Right lobe of liver (tissue), 6 donors: ENCODE measurements around the gene SFT2D3. TPM values are rescaled to one million over a fixed set of nuclear protein-coding genes. Genes with fewer than 3 reads are reported as not detected.

Source experiments
- ATAC-seq, 4 donors: fragments of 200-7000 bp; cut with Tn5 transposase; one replicate each; pipeline ENCODE4 v1.9.1; 2020; ENCODE audit warnings: mild to moderate bottlenecking in 4 of 4, moderate library complexity in 4 of 4
- DNase-seq, 3 donors: peaks; one replicate each; pipeline ENCODE4 v3.0.0-alpha.2; 2020
- H3K27ac ChIP-seq, 3 donors: fragments of 200-600 bp; one replicate each; pipeline ENCODE4 v1.8.0; 2022
- H3K27me3 ChIP-seq, 2 donors: fragments of 200-600 bp; one replicate each; pipeline ENCODE4 v1.8.0; 2022
- H3K36me3 ChIP-seq, 4 donors: fragments of 200-600 bp; sonication (generic) in 1 of 4; one replicate each; pipeline versions ENCODE4 v1.5.1 to v1.8.0; 2017 to 2022; ENCODE audit warnings: control low read depth in 1 of 4
- H3K4me1 ChIP-seq, 4 donors: fragments of 200-600 bp; sonication (generic) in 1 of 4; one replicate each; pipeline versions ENCODE4 v1.5.1 to v1.8.0; 2017 to 2022; ENCODE audit warnings: control low read depth in 1 of 4
- H3K4me3 ChIP-seq, 3 donors: fragments of 200-600 bp; one replicate each; pipeline ENCODE4 v1.8.0; 2022
- H3K9me3 ChIP-seq, 4 donors: fragments of 200-600 bp; sonication (generic) in 1 of 4; one replicate each; pipeline versions ENCODE4 v1.5.1 to v1.8.0; 2017 to 2022; ENCODE audit warnings: control low read depth in 1 of 4
- CTCF ChIP-seq, 4 donors: fragments of 200-600 bp in 3 of 4; fragments of 450-650 bp in 1 of 4; IDR thresholded peaks; one replicate each; pipeline versions ENCODE4 v1.5.1 to v1.8.0; 2016 to 2022; ENCODE audit warnings: antibody characterized with exemption in 4 of 4, mild to moderate bottlenecking in 2 of 4
- POLR2A ChIP-seq: fragments of 450-650 bp; IDR thresholded peaks from one replicate; pipeline ENCODE4 v1.6.1; 2017; ENCODE audit warnings: antibody characterized with exemption, mild to moderate bottlenecking
- WGBS: methylation state at CpG from one replicate; pipeline ENCODE4 v1.1.6; 2018; ENCODE audit warnings: low coverage, low lambda C conversion rate; ENCODE audit not compliant: insufficient coverage; ENCODE audit errors: missing lambda C conversion rate; 5-methylcytosine and 5-hydroxymethylcytosine counted together
- intact Hi-C, 2 donors: fragments of 100-400 bp; cut with DNase I; formaldehyde crosslinking; loops; one replicate each; pipeline versions ENCODE4 v1.11.2 to v1.14.1; 2022
- total RNA-seq, 6 experiments: library from RNA; depleted of rRNA in 2 of 6; stranded (reverse); fragments of >200 nt in 2 of 6; fragmentation: NEBNext Ultra II Directional in 3 of 6; extraction: Animal tissue kit (Norgen Biotek cat#: 25700) in 3 of 6; gene quantifications; one replicate each; pipeline versions ENCODE4 v1.1.0 to v1.2.4, GENCODE V29; 2016 to 2023
- donor health status: DM: no; HTN: yes; CAD: no.
- donor health status: DM: no; HTN: no; CAD: no.
- donor health status: DM: no; HTN: no; CAD: no.
- donor health status: DM: no; HTN: yes; CAD: no.
- donor health status: DM: no; HTN: yes; CAD: no.

The SFT2D3 gene
- total RNA-seq, 6 experiments from 2014 or later, result 1.6 to 4.7 (median 3.4) TPM

DNA sequence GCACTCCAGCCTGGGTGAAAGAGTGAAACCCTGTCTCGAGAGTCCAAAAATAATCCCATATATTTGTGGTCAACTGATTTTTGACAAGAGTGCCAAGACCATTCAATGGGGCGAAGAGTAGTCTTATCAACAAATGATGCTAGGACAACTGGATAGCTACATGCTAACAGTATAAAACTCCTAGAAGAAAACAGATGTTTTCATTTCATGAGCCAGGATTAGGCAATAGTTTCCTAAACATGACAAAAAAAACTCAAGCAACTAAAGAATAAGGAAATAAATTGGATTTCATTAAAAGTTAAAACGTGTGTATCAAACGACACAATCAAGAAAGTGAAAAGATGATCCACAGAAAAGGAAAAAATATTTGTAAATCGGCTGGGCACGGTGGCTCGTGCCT, 32.2 kb upstream of the SFT2D3 start:
- H3K4me1 ChIP-seq, result peaks cover 0 to 21% (median 9%) of the 10 kb centered on the region in 4 donors
- no peak for ATAC-seq
- TF ChIP-seq CTCF (IDR thresholded peaks at IDR 0.05), result no peak
- TF ChIP-seq POLR2A, result no peak
- H3K4me3 ChIP-seq, result no peak overlapping the region
- no peaks in the 10 kb centered on the region for H3K27me3 ChIP-seq
- intact Hi-C loops, result no loop called here
- no peak for DNase-seq
- no peaks in the 10 kb centered on the region for H3K36me3 ChIP-seq
- 58% methylated on average over 5 of the region's 7 CpGs for whole genome bisulfite sequencing
- no peak overlapping the region for H3K27ac ChIP-seq
- no peaks in the 10 kb centered on the region for H3K9me3 ChIP-seq

GRCh38 chr2:127670055-127670956, 31.0 kb upstream of the SFT2D3 start:
- no peaks in the 10 kb centered on the region for H3K36me3 ChIP-seq
- peaks cover 0 to 17% (median 8%) of the 10 kb centered on the region in 4 donors for H3K4me1 ChIP-seq
- H3K27me3 ChIP-seq, result no peaks in the 10 kb centered on the region
- H3K4me3 ChIP-seq, result no peak overlapping the region
- H3K27ac ChIP-seq, result no peak overlapping the region
- 88% methylated on average over 5 of the region's 10 CpGs for WGBS
- no peaks in the 10 kb centered on the region for H3K9me3 ChIP-seq
- intact Hi-C loops, result no loop called here
- no peak for DNase-seq
- no peak for ATAC-seq
- no peak for TF ChIP-seq POLR2A
- TF ChIP-seq CTCF (IDR thresholded peaks at IDR 0.05), result no peak

- H3K4me3 ChIP-seq, result no peak overlapping the region
Measured at GRCh38 chr2:127670957-127671290, 30.4 kb upstream of the SFT2D3 start.

DNA sequence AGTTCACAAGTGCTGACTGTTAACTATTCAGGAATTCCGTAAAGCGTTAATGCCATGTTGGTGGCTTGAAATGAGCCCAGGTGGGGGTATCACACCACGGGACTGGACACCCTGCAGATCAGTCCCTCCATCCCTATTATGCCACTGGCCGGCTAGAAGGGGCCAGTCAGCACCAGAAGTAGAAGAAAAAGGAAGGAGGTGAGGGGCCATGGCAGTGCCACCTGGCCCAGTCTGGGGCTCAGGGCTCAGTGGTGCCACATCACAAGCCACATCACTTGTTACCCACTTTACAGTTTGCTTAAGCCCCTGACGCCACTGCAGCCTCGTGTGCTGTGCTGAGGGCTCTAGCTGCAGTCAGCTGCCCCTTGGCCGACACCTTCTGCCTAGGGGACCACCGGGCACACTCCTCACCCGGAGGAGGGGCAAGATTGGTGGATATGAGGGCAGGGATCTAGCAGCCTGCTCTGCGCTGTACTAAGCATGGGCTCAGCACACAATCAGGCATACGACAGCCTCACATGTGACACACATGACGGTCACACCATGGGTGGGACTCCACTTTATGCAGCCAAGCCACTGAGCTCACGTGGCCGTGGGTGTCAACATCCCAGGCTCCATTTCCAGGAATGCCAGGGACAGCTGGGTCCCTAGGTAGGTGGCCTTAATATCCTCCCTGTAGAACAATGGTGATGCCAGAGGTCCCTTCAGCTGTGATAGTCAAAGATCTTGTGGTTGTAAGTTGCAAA, 29.6 kb upstream of the SFT2D3 start:
- TF ChIP-seq POLR2A (no peak), CTCF (IDR thresholded peaks at IDR 0.05) (no peak)
- ATAC-seq (no peak), DNase-seq (no peak)
- no peaks in the 10 kb centered on the region for H3K9me3 ChIP-seq
- H3K27me3 ChIP-seq, result no peaks in the 10 kb centered on the region
- no peak overlapping the region for H3K27ac ChIP-seq
- intact Hi-C loops, result no loop called here
- no peaks in the 10 kb centered on the region for H3K36me3 ChIP-seq
- H3K4me1 ChIP-seq, result peaks cover 0 to 7% (median 2%) of the 10 kb centered on the region in 4 donors
- WGBS, result no CpG with 5 or more reads among the region's 14 CpGs
- no peak overlapping the region for H3K4me3 ChIP-seq

More at GRCh38 chr2:127670957-127671290, 30.4 kb upstream of the SFT2D3 start:
- Histone ChIP-seq H3K36me3 (no peaks in the 10 kb centered on the region), H3K4me1 (peaks cover 0 to 12% (median 6%) of the 10 kb centered on the region in 4 donors), H3K9me3 (no peaks in the 10 kb centered on the region), H3K27ac (no peak overlapping the region), H3K27me3 (no peaks in the 10 kb centered on the region)
- WGBS, result 72% methylated on average over 5 of the region's 5 CpGs
- intact Hi-C loops, result no loop called here
- ATAC-seq (no peak), DNase-seq (no peak)
- TF ChIP-seq CTCF (IDR thresholded peaks at IDR 0.05) (no peak), POLR2A (no peak)
